HepG2 (cell line): ENCODE measurements around the gene MPC2. TPM values are rescaled to one million over a fixed set of nuclear protein-coding genes. Genes with fewer than 3 reads are reported as not detected.
A peak's percentile ranks its signal among the peaks of the same experiment; 100 is the strongest.

Experiments used
- DMAP1 ChIP-seq: IDR thresholded peaks from 2 replicates; pipeline ENCODE4 v1.6.1; 2016
- FOXJ3 ChIP-seq: sonication (generic); formaldehyde crosslinking; IDR thresholded peaks from 2 replicates; pipeline ENCODE4 v1.4.0; 2020; ENCODE audit warnings: missing genetic modification reagents, mild to moderate bottlenecking, borderline replicate concordance
- FOXK2 ChIP-seq: fragments of 450-650 bp; IDR thresholded peaks from 2 replicates; pipeline ENCODE4 v1.6.1; 2016
- HNRNPLL ChIP-seq: fragments of 200-400 bp; formaldehyde crosslinking; IDR thresholded peaks from 2 replicates; pipeline ENCODE4 v1.6.1; 2017; ENCODE audit warnings: mild to moderate bottlenecking, low read depth, low read length; ENCODE audit not compliant: poor library complexity, severe bottlenecking
- IRF2 ChIP-seq: IDR thresholded peaks from 2 replicates; pipeline ENCODE4 v1.6.1; 2018; ENCODE audit warnings: missing genetic modification reagents, missing compliant biosample characterization
- KDM6A ChIP-seq: IDR thresholded peaks from 2 replicates; pipeline ENCODE4 v1.6.1; 2016; ENCODE audit warnings: low read depth
- MEIS1 ChIP-seq: sonication (generic); formaldehyde crosslinking; IDR thresholded peaks from 2 replicates; pipeline ENCODE4 v1.9.0; 2021; ENCODE audit warnings: mild to moderate bottlenecking, missing genetic modification reagents, moderate library complexity, borderline replicate concordance
- MIER2 ChIP-seq: IDR thresholded peaks from 2 replicates; pipeline ENCODE4 v1.6.1; 2016; ENCODE audit warnings: missing biosample characterization, missing genetic modification reagents
- NFE2L2 ChIP-seq: fragments of 150-350 bp; IDR thresholded peaks from 2 replicates; pipeline ENCODE4 v1.6.1; 2014; ENCODE audit warnings: low read length
- NR3C1 ChIP-seq: sonication (generic); formaldehyde crosslinking; IDR thresholded peaks from 2 replicates; pipeline ENCODE4 v1.4.0; 2020; ENCODE audit warnings: missing genetic modification reagents
- PRPF4 ChIP-seq: fragments of 200-400 bp; formaldehyde crosslinking; IDR thresholded peaks from 2 replicates; pipeline ENCODE4 v1.6.1; 2016; ENCODE audit warnings: low read length, low read depth; ENCODE audit not compliant: poor library complexity, severe bottlenecking
- SNAPC2 ChIP-seq: sonication (generic); formaldehyde crosslinking; IDR thresholded peaks from 2 replicates; pipeline ENCODE4 v1.8.1; 2022; ENCODE audit warnings: mild to moderate bottlenecking, missing genetic modification reagents
- TAF1 ChIP-seq: sonication (generic); formaldehyde crosslinking; IDR thresholded peaks from 2 replicates; pipeline ENCODE4 v1.4.0; 2020; ENCODE audit warnings: missing genetic modification reagents
- ZNF180 ChIP-seq: sonication (generic); formaldehyde crosslinking; IDR thresholded peaks from 2 replicates; pipeline ENCODE4 v1.4.0; 2020; ENCODE audit warnings: low read depth, missing genetic modification reagents, borderline replicate concordance
- polyA plus RNA-seq, 8 experiments: library from polyadenylated mRNA; depleted of rRNA in 3 of 8; stranded (reverse) in 7 of 8; unstranded in 1 of 8; fragments of >200 nt; fragmentation: Illumina TruSeq in 4 of 8; extraction: Trizol in 4 of 8; gene quantifications; 2 replicates each; pipeline versions ENCODE4 v1.2.1 to v1.2.3, GENCODE V29; 2011 to 2016; ENCODE audit warnings: low read depth in 4 of 8, missing spikeins in 1 of 8, mixed read lengths in 1 of 8; ENCODE audit not compliant: insufficient read depth in 1 of 8
- total RNA-seq, 5 experiments: library from RNA; depleted of rRNA; stranded (reverse); fragments of >200 nt; fragmentation: Illumina TruSeq; extraction: Trizol; gene quantifications; 2 replicates each; pipeline ENCODE4 v1.2.3, GENCODE V29; 2016; ENCODE audit warnings: low read depth in 1 of 5
- TF ChIP-seq, protein P1 (sequence below): sonication (generic); formaldehyde crosslinking; IDR thresholded peaks from 2 replicates; pipeline ENCODE4 v1.5.0; 2020; ENCODE audit warnings: missing genetic modification reagents
- TF ChIP-seq, protein P2 (sequence below): sonication (generic); formaldehyde crosslinking; IDR thresholded peaks from 2 replicates; pipeline ENCODE4 v1.9.0; 2022; ENCODE audit warnings: low read depth, missing genetic modification reagents
- TF ChIP-seq, protein P3 (sequence below): sonication (generic); formaldehyde crosslinking; IDR thresholded peaks from 2 replicates; pipeline ENCODE4 v1.8.0; 2022; ENCODE audit warnings: missing genetic modification reagents, low read depth, mild to moderate bottlenecking, borderline replicate concordance
- TF ChIP-seq, protein P4 (sequence below): sonication (generic); formaldehyde crosslinking; IDR thresholded peaks from 2 replicates; pipeline ENCODE4 v1.4.0; 2020; ENCODE audit warnings: mild to moderate bottlenecking, missing genetic modification reagents
- TF ChIP-seq, protein P5 (sequence below): IDR thresholded peaks from 2 replicates; pipeline ENCODE4 v1.6.1; 2016; ENCODE audit warnings: control low read depth
- TF ChIP-seq, protein P6 (sequence below): sonication (generic); formaldehyde crosslinking; IDR thresholded peaks from 2 replicates; pipeline ENCODE4 v1.5.0; 2020; ENCODE audit warnings: mild to moderate bottlenecking, missing genetic modification reagents
- TF ChIP-seq, protein P7 (sequence below): sonication (generic); formaldehyde crosslinking; IDR thresholded peaks from 2 replicates; pipeline ENCODE4 v1.5.0; 2020; ENCODE audit warnings: missing genetic modification reagents

MPC2 gene
- total and polyA plus RNA-seq, 2 of the 13 experiments (the other 11 are each of a cell fraction or from before 2014, with no cell fraction given) = 38.8 to 136 TPM

DNA sequence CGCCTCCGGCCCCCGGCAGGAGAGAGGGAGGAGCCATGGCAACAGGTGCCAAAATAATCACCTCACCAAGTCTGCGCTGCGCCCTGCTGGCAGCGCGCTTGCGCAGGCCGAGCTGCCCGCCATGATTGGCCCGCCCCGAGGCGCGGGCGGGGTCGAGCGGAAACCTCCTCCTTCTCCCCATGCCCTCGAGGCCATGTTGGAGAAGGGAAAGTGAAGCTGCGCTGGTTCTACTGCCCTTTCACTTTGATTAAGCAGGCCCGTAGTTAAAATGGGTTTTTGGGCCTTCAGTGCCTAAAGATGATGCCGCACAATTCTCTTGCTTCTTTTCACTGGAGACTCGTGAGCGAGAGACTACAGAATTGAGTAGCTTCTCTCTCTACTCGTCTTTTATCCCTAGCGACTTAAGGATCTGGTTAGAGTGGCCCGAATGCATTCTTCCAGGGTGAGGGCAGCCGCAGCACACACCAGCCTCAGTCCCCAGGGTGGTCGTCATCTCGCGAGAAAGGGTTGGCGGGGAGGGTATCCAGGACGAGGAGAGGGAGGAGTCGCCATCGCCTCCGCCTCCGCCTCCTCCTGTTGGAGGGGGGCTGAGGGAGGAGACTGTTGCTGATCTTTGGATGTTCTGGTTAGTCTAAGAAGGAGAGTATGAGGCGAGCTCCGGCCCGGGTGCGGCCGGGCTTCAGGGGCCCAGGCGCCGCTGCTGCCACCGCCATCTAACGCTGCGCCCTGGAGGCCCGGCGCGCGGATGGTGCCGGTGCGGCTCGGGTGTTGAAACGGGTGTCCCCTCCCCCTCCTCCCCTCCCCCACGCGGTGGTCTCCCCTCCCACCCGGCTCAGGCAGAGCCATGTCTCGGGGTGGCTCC lies 573 bp downstream of the MPC2 start, which contains the start of gene DCAF6 (continued):
- TF ChIP-seq, protein P1, sequence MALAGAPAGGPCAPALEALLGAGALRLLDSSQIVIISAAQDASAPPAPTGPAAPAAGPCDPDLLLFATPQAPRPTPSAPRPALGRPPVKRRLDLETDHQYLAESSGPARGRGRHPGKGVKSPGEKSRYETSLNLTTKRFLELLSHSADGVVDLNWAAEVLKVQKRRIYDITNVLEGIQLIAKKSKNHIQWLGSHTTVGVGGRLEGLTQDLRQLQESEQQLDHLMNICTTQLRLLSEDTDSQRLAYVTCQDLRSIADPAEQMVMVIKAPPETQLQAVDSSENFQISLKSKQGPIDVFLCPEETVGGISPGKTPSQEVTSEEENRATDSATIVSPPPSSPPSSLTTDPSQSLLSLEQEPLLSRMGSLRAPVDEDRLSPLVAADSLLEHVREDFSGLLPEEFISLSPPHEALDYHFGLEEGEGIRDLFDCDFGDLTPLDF (CRISPR knock-in tag) = peak; percentile 45; the same call in 1 of the 2 replicates
- TF ChIP-seq HNRNPLL = peak; percentile 69
- TF ChIP-seq TAF1 (CRISPR knock-in tag) = peak; percentile 81
- TF ChIP-seq, protein P2, sequence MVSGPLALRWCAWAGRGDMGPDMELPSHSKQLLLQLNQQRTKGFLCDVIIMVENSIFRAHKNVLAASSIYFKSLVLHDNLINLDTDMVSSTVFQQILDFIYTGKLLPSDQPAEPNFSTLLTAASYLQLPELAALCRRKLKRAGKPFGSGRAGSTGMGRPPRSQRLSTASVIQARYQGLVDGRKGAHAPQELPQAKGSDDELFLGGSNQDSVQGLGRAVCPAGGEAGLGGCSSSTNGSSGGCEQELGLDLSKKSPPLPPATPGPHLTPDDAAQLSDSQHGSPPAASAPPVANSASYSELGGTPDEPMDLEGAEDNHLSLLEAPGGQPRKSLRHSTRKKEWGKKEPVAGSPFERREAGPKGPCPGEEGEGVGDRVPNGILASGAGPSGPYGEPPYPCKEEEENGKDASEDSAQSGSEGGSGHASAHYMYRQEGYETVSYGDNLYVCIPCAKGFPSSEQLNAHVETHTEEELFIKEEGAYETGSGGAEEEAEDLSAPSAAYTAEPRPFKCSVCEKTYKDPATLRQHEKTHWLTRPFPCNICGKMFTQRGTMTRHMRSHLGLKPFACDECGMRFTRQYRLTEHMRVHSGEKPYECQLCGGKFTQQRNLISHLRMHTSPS (CRISPR knock-in tag) = no peak
- TF ChIP-seq FOXK2 = no peak
- TF ChIP-seq DMAP1 (CRISPR knock-in tag) = peak; percentile 88
- TF ChIP-seq IRF2 (CRISPR knock-in tag) = peak; percentile 97
- TF ChIP-seq ZNF180 = no peak
- TF ChIP-seq, protein P3, sequence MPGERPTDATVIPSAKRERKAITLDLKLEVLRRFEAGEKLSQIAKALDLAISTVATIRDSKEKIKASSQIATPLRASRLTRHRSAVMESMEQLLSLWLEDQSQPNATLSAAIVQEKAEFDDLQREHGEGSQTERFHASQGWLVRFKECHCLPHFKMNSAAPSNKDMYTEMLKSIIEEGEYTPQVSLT (CRISPR knock-in tag) = no peak
- TF ChIP-seq NFE2L2 = no peak
- peak; percentile 66; the same call in 1 of the 2 replicates for TF ChIP-seq FOXJ3 (CRISPR knock-in tag)
- TF ChIP-seq, protein P4, sequence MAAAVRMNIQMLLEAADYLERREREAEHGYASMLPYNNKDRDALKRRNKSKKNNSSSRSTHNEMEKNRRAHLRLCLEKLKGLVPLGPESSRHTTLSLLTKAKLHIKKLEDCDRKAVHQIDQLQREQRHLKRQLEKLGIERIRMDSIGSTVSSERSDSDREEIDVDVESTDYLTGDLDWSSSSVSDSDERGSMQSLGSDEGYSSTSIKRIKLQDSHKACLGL (CRISPR knock-in tag) = no peak
- no peak; the same call in 1 of the 2 replicates for TF ChIP-seq KDM6A
- TF ChIP-seq, protein P5, sequence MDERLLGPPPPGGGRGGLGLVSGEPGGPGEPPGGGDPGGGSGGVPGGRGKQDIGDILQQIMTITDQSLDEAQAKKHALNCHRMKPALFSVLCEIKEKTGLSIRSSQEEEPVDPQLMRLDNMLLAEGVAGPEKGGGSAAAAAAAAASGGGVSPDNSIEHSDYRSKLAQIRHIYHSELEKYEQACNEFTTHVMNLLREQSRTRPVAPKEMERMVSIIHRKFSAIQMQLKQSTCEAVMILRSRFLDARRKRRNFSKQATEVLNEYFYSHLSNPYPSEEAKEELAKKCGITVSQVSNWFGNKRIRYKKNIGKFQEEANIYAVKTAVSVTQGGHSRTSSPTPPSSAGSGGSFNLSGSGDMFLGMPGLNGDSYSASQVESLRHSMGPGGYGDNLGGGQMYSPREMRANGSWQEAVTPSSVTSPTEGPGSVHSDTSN (CRISPR knock-in tag) = no peak
- TF ChIP-seq, protein P6, sequence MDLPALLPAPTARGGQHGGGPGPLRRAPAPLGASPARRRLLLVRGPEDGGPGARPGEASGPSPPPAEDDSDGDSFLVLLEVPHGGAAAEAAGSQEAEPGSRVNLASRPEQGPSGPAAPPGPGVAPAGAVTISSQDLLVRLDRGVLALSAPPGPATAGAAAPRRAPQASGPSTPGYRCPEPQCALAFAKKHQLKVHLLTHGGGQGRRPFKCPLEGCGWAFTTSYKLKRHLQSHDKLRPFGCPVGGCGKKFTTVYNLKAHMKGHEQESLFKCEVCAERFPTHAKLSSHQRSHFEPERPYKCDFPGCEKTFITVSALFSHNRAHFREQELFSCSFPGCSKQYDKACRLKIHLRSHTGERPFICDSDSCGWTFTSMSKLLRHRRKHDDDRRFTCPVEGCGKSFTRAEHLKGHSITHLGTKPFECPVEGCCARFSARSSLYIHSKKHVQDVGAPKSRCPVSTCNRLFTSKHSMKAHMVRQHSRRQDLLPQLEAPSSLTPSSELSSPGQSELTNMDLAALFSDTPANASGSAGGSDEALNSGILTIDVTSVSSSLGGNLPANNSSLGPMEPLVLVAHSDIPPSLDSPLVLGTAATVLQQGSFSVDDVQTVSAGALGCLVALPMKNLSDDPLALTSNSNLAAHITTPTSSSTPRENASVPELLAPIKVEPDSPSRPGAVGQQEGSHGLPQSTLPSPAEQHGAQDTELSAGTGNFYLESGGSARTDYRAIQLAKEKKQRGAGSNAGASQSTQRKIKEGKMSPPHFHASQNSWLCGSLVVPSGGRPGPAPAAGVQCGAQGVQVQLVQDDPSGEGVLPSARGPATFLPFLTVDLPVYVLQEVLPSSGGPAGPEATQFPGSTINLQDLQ (CRISPR knock-in tag) = no peak
- TF ChIP-seq PRPF4 = peak; percentile 78
- peak; percentile 57; the same call in 1 of the 2 replicates for TF ChIP-seq MEIS1
- TF ChIP-seq, protein P7, sequence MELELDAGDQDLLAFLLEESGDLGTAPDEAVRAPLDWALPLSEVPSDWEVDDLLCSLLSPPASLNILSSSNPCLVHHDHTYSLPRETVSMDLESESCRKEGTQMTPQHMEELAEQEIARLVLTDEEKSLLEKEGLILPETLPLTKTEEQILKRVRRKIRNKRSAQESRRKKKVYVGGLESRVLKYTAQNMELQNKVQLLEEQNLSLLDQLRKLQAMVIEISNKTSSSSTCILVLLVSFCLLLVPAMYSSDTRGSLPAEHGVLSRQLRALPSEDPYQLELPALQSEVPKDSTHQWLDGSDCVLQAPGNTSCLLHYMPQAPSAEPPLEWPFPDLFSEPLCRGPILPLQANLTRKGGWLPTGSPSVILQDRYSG (CRISPR knock-in tag) = no peak
- peak; percentile 72; the same call in 1 of the 2 replicates for TF ChIP-seq SNAPC2
- TF ChIP-seq NR3C1 (CRISPR knock-in tag) = no peak
- 0 out of 2 replicates have a peak, but pooled peaks have one; percentile 50 for TF ChIP-seq MIER2 (CRISPR knock-in tag)
